ENCODE data around the gene PPIP5K2.
"Not testable (repeated sequence)": the region's sequence is repeated elsewhere in the genome, so short reads cannot be mapped to it uniquely, and the experiment has no call there.

PPIP5K2 gene

DNA sequence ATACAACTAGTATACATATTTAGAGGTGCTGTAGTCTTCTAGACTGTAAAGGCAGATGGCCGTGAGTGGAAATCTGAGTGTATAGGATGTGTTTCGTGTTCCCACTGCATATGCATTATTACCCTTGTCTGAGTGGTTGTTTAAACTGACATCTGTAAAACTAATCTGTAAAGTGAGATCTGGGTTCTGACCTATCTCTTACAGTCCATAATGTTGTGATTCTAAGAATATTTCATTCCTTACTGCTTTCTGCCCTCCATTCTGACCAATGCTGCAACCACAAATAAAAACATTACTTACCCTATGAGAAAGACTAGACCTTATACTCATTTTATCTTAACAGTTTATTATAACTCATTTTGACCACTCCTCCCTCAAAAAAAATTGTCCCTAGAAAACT lies 90.9 kb downstream of the PPIP5K2 start:
- DNase-seq, result no peak

DNA sequence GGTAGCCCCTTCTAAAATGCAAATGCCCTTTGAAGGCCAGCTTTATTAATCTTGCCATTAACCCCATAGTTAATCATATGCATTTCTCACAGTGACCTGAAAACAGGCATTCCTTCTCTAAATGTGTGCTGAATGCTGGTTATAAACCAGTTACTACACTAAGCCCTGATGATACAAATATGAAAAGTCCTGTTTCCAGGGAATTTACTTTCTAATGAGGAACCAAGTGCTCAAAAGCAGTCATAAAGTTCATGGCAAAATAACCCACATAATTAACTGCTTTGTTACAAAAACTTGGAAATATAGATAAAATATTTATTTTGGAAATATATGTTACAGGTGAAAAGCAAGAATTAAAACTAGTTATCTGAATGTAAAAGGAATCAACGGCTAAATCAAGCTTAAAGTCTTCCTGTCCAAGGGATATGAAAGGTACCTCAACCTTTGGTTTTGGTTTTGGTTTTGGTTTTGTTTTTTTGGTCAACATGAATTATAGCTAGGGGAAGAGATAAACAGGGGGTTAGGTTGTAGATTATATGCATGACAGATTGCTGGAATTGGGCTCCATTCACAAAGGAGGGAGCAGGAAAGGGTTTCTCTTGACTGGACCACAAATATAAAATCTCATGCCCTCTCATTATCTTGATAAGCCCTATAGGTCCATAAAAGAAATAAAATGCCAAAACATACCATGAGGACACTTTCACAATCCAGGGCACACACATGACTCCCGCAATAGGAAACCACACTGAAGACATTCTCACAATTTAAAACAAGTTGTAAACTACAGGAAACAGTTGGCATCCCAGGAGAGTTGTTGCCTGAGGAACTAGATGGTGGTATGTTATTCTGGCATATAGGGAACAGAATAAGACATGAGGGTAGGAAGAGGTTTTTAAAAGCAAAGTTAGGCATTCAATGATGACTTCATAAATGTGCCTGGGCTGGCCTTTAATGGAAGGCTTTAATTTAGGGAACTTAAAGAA lies 91.8 kb downstream of the PPIP5K2 start:
- peak; percentile 17 for DNase-seq

DNA sequence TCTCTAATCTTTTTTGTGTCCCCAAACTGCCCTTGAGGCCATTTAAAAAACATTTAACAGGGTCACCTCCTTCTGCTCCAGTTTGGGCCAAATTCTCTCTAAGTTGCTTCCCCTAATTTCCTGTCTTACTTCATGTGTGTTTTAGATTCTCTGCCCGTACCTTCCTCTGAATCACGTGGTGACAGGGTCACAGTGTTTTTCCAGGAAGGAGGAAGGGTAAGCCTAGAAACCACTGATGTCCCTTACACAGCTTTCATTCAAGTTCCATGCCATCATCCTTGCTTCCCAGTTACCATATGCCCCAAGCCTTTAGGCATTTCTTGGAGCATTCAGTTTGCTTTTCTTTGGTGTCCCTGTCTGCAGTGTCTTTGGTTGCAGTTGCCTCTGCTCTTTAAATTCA lies 96.0 kb downstream of the PPIP5K2 start:
- DNase-seq, result no peak

DNA sequence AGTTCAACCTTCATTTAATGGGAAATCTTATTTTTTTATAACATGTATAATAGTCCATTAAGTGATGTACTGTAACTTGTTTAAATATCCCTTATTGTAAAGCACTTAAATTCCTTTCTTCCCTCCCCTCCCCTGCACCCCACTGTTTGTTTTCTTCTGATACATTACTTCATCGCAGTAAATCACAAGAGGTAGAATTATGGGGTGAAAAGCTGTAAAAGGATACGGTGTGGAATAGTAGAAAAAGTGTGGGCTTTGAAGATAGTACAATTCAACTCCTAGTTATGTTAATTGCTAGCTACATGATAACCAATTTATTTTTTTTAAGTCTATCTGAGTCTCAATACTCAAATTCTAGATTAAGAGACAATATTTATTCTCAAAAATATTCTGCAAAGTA lies 96.6 kb downstream of the PPIP5K2 start:
- DNase-seq, result no peak

DNA sequence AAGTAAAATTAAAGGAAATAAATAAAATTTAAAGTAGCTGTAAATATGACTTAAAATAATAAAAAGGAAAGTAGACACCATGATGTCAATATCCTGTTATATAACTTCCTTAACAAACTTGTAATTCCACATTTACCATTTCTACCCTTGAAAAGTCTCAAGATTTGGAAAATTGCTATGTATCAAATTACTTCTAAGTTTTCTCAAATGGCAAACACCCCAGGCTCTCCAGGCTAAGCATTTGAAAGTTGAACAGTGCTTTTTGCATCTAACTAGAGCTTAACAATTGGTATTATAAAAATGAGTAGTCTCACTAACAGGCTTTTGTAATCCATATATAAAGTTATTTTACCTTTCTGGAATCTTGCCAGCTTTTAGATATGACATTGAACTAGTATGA lies 97.0 kb downstream of the PPIP5K2 start:
- no peak for DNase-seq

DNA sequence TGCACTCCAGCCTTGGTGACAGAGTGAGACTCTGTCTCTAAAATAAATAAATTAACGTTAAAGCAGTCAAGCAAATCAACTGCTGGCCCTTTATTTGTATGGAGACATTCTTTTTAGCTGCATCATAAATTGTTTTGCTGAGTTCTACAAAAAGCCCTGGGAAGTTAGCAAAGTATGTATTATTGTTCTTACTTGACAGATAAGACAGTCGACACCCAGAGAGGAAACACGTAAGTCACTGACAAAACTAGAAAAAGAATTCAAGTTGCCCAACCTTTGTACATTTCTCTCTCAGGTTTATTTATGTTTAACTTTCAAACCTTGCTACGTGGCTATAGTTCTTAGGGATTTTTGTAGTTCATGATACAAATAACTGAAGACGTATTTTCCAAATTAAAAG lies 98.1 kb downstream of the PPIP5K2 start:
- no peak for DNase-seq

DNA sequence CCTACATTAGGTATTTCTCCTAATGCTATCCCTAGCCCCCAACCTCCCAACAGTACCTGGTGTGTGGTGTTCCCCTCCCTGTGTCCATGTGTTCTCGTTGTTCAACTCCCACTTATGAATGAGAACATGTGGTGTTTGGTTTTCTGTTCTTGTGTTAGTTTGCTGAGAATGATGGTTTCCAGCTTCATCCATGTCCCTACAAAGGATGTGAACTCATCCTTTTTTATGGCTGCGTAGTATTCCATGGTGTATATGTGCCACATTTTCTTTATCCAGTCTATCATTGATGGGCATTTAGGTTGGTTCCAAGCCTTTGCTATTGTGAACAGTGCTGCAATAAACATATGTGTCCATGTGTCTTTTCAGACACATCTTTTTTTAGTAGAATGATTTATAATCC lies 99.0 kb downstream of the PPIP5K2 start:
- DNase-seq, result not testable (repeated sequence)

DNA sequence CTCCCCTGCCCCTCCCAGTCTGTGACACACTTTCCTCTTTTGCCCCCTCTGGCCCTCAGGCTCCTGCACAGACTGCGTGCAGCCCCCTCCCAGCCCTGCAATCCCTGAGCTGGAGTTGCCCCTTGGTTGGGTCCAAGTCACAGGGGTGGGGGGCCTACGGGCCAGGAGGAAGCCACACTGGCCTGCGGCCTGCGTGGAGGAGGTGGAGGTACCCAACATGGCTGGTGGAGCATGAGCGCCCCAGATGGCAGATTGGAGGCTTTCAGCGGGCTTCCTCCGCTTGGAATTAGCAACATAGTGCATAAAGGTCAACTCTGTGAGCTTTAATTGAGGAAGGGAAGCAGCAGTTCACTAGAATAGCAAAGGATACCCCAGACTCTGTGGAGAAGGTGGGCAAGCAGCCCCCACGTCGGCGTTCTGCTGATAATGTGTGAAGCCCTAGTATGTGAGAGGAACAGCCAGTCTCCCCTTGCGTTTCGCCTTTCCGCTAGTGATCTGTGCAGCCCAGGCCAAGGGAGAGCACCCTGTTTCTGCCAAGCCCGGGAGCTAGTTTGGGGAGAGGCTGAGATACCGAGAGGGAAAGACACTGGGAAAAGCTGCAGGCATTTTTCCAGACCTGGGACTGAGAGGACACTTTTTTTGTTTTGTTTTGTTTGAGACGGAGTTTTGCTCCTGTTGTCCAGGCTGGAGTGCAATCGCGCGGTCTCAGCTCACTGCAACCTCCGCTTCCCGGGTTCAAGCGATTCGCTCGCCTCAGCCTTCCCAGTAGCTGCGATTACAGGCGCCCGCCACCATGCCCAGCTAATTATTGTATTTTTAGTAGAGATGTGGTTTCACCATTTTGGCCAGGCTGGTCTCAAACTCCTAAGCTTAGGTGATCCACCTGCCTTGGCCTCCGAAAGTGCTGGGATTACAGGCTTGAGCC lies 103.2 kb downstream of the PPIP5K2 start:
- no peak for DNase-seq

DNA sequence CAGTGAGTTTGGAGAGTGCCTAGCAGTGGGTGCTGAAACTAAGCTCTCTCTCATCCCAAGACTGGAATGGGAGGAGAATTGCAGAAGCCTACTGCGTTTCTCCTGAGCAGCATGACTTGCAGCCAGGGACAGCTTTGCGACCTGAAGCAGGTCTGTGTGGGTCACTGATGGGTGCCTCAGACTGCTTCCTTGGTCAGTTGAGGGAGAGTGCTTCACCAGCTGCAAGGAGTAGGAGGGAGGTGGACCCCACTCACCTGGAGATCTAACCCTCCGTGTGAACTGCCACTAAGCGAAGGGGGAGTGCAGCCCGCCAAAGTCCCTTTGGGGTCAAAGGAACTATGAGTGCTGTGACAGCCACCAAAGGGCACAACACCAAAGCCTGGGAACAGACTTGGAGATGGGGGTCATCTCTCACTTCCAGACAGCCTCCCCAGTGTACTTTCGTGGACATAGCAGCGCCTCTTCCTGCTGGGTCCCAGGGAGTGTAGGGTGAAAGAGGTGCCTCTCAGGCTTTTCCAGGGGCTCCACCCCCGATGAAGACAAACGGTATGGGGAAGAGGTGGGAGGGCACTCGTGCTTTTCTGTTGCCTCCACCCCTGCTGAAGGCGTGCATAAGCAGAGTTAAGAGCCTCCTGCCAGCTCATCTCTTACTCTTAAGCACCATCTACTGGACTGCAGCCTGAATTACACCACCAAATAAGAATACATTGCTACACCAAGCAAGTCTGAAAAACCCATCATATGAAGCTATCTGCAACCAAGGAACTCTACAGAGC lies 104.2 kb downstream of the PPIP5K2 start:
- peak; percentile 73 for DNase-seq

DNA sequence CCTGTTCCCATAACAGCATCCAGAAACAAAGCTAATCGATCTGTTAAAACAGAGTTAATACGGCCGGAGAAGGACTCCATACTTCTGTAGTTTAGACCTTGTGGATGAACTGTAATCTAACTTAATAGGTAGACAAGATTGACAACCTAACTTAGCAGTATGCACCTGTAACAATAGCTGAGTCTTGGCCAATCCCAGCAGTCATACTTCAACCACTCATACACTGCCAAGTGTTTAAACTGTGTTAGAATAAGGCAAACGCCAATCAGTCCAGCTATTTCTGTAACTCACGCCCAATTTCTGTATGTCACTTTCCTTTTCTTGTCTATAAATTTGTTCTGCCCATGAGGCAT lies 104.8 kb downstream of the PPIP5K2 start:
- no peak for DNase-seq

DNA sequence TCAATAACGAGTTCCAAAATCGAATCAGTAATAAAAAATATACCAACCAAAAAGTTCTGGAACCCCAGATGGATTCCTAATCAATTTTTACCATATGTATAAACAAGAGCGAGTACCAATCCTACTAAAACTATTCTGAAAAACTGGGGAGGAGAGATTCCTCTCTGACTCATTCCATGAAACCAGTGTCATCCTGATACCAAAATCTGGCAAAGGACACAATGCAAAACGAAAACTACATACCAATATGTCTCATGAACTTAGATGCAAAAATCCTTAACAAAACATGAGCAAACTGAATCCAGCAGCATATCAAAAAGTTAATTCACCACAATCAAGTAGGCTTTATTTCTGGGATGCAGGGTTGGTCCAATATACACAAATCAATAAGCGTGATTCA lies 108.0 kb downstream of the PPIP5K2 start:
- peak; percentile 58 for DNase-seq

DNA sequence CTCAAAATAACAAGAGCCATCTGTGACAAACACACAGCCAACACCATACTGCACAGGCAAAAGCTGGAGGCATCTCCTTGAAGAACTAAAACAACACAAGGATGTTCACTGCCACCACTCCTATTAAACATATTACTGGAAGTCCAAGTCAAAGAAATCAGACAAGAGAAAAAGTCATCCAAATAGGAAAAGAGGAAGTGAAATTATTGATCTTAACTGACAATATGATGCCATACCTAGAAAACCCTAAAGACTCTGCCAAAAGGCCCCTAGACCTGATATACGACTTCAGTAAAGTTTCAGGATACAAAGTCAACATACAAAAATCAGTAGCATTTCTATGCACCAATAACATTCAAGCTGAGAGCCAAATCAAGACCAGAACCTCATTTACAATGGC lies 108.5 kb downstream of the PPIP5K2 start:
- DNase-seq, result no peak

DNA sequence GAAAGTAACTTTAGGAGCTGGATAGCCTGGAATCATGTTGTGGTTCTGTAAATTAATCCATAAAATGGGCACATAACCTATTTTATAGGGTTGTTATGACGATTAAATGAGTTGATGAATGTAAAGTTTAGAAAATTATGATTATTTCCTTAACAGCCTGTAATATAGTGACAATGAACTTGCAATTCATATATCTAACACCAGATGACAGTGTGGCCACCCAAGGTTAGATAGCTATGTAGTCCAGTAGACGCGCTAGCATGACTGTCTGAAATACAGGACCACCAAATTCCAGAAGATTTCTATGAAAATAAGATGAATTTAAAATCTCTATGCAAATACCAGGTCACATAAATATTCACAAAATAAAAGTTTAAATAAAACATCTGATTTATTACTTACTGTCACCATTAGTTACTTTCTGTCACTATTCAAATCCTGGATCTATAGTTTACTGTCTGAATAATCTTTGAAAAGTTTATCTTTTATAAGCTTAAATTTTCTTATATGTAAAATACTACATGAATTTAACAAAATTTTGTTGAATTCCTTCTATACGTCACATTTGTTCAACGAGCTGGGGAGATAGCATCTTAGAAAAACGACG lies 112.4 kb downstream of the PPIP5K2 start:
- peak; percentile 32 for DNase-seq

DNA sequence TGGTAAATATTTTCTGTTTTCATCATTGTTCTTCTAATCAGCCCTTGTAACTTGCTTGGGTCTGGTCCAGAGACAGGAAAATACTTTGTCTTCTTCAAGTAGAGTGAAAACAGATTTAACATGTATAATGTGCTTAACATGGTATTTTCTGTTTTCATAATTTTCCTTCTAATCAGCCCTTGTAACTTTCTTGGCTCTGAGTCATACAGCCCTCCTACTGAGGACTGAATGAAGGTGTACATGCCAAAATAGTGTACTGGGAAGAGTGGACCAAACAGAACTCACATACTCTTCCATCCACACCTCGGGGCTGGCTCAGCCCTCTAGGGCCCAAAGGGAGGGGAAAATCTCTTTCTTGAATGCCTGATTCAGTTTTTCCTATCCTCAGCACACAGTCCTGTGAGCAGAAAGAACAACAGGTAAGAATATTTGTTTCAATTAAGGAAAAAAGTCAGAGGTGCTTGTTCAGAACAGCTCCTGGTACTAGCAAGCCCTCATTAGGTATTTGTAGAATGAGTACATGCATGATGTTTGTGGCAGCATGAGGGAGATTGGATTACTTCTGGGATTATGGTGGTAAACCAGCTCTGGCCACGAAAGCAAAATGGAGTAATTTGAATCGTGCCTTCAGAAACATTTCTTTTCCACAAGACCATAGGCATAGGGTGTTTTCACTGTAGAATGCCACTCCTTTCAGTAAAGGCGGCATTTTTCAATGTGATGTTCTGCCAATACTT lies 114.3 kb downstream of the PPIP5K2 start:
- DNase-seq, result no peak

DNA sequence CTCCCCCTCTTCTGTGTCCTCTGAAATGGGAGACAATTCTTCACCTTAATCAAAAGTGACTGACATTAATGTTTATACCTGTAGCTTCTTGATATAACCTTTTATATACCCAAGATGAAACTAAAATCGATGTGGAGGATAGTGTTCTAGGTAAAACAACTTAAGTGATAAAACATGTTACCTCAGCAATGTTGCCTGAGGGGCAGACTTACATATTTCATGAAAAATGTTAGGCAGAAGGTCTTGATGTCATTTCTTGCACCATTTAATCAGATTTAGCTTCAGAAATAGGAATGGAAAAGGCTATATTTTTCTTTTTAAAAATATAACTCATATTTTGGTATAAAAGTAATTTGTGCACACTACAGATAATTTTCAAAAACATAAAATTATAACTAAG lies 115.8 kb downstream of the PPIP5K2 start:
- no peak for DNase-seq

DNA sequence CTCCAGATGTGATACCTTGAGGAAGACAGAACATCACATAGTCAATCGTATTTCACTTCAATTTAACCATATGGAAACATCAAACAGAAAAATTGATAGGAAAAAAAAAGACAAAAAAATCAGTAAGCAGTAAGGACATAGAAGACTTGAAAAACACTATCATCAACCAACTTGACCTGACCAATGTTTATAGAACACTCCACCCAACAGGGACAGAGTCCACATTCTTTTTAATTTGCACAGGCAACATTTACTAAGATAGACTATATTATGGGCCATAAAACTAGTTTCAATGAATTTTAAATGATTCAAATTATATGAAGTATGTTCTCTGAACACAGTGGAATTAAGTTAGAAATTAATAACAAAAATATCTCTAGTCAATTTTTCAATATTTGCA lies 117.7 kb downstream of the PPIP5K2 start:
- DNase-seq, result no peak

DNA sequence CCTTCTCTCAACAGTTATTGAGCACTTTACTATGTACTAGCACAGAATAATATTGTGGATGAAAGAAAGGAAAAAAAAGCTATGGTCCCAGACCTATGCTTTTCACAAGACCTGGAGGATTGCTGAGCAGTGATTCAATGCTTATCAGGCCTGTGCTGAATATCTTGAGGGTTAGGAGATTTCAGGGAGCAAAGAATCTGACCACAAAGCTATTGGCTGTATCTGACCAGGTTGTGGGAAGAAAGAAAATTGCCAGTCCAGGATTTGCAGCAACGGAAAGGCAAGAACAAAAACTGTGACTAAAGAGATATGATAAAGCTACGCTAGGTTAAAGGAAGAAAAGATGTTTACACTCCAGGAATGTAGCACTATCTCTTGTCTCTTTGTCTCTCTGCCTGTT lies 123.6 kb downstream of the PPIP5K2 start:
- DNase-seq, result no peak

DNA sequence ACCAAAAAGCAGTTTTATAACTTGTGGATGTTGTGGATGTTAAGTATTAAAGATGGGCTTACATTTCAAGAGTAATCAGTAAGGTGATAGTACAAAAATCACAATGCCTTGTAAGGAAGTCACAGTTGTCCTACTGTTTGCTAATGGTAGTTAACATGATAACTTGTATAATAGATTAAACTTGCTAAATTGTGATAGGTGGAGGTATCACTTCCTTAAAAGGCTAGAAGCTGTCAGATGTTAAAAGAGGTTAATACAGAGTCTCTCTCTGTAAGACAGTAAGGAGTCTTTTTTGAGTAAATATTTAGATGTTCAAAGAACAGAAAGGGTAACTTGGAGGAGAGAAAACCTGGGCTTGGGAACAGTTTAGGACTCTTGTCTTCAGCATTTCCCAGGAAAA lies 124.3 kb downstream of the PPIP5K2 start:
- DNase-seq, result no peak

DNA sequence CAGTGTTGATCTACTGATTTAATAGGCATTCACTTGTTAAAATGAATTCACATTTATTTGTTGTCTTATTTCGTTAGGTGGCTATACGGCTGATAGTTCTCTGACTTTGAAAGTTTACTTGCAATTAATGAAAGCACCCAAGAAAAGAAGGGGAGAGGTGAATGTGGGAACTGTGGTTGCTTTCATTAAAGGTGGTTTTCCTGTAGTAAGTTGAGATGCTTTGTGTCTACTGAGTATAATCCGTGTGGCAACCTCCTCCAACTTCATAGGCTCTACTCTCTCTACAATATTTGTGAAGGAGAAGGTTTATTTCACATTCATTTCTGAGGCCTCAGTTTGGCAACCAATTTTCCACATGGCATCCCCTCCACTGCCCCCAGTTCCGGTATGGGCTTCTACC lies 125.7 kb downstream of the PPIP5K2 start:
- DNase-seq, result no peak

DNA sequence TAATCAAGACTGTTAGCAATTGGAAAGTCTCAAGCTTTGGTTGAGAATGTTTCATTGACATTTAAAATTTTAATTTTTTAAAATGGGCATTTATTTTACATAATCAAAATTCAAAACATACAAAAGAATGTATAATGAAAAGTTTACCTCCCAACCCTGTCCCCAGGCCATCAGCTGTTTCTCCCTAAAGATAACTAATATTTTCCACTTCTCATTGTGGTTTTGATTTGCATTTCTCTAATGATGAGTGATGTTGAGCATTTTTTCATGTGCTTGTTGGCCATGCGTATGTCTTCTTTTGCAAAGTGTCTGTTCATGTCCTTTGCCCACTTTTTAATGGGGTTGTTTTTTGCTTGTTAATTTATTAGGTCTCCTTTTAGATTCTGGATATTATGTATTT lies 127.0 kb downstream of the PPIP5K2 start:
- DNase-seq, result no peak

DNA sequence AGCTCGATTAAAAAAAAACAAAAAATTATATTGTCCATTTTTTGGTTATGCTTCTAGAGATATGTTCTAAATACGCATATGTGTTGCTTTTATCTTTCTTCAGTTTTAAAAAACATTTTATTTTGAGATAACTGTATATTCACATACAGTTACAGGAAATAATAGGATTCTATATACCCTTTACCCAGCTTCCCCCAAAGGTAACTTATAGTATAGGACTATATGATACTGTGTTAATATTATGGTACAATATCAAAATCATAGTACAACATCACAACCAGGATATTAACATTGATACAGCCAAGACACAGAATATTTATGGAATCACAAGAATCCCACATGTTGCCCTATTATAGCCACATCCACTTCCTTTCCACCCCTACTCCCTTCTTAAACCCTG lies 129.0 kb downstream of the PPIP5K2 start:
- DNase-seq, result no peak

DNA sequence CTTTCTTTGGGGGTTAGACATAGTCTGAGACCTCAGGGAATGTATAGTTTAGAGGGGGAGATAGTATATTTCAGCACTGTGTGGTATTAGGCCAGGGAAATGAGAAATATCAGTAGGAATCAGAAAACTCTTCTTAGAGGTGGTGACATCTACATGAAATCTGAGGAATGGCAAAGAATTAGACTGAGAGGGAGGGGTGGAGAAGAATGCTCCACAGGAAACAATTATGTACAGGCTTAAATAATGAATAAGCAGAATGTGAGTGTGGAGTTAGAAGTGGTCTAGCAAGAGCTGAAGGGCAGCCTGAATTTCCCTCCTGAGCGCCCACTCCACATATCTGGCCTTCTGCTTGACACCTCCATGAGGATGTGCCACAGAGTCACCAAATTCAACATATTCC lies 134.8 kb downstream of the PPIP5K2 start:
- no peak for DNase-seq
